Gastrocnemius medialis (tissue), 4 donors: Measurements from ENCODE around the gene DLEC1.

Experiments
- CTCF ChIP-seq, 5 experiments: fragments of 450-650 bp in 3 of 5; fragments of 200-600 bp in 2 of 5; sonication (generic) in 2 of 5; IDR thresholded peaks in 4 of 5; conservative IDR thresholded peaks in 1 of 5; 1 replicate in 4 of 5; 2 replicates in 1 of 5; pipeline ENCODE4 v1.5.1; 2016 to 2019; ENCODE audit warnings: antibody characterized with exemption in 5 of 5, mild to moderate bottlenecking in 3 of 5, moderate library complexity in 3 of 5
- POLR2A ChIP-seq, 2 donors: fragments of 450-650 bp; IDR thresholded peaks; one replicate each; pipeline ENCODE4 v1.6.1; 2017; ENCODE audit warnings: antibody characterized with exemption in 2 of 2, mild to moderate bottlenecking in 2 of 2, moderate library complexity in 2 of 2

- TF ChIP-seq POLR2A (IDR thresholded peaks at IDR 0.05) (no peak), CTCF (IDR thresholded peaks at IDR 0.05 in 4 of 5, conservative IDR thresholded peaks at IDR 0.05 in 1 of 5) (no peak)
Measured at GRCh38 chr3:38046027-38046426, 7.0 kb downstream of the DLEC1 start.
